ENCODE measurements around the gene SMIM41.

- no peak for TF ChIP-seq CTCF (IDR thresholded peaks at IDR 0.05; ENCODE audit: insufficient read depth, low read length)
- TF ChIP-seq POLR2AphosphoS5 (IDR thresholded peaks at IDR 0.05; ENCODE audit: low read depth): no peak
- no peak for TF ChIP-seq REST (IDR thresholded peaks at IDR 0.05; ENCODE audit: insufficient replicate concordance, low read depth)
- no peak for TF ChIP-seq GABPA (IDR thresholded peaks at IDR 0.05; ENCODE audit: low read depth)
These were observed 3.1 kb downstream of the SMIM41 start for GRCh38 chr12:52082669-52082987.

Data from HL-60 (cell line).